SK-N-SH (cell line): ENCODE measurements around the gene ZIC1. TPM values are rescaled to one million over a fixed set of nuclear protein-coding genes. Genes with fewer than 3 reads are reported as not detected.

Experiments used
- CTCF ChIA-PET: fragments of 300-600, 350-600 bp; formaldehyde crosslinking; extraction: SDS; loops from one replicate; lab custom pipeline; 2021; lab: Yijun Ruan, JAX
- POLR2A ChIA-PET: fragments of 350-600 bp; sonication (Branson Sonifier 250); formaldehyde crosslinking; extraction: SDS; loops from one replicate; lab custom pipeline; 2020; ENCODE audit warnings: antibody characterized with exemption, inconsistent platforms; lab: Yijun Ruan, JAX
- DNase-seq: peaks from one replicate; pipeline ENCODE4 v3.0.0; 2012
- H2AFZ ChIP-seq: fragments of 200-600 bp; sonication (generic); 2 replicates; pipeline ENCODE4 v1.8.1; 2016; ENCODE audit warnings: antibody characterized with exemption, mild to moderate bottlenecking, low read depth
- H3F3A ChIP-seq: fragments of 200-600 bp; sonication (generic); replicated peaks from 2 replicates; pipeline ENCODE3; 2016; ENCODE audit warnings: antibody characterized with exemption, mild to moderate bottlenecking; ENCODE audit not compliant: insufficient read depth
- H3K27ac ChIP-seq, 2 experiments: fragments of 200-500 bp in 1 of 2; fragments of 200-600 bp in 1 of 2; sonication (Bioruptor generic) in 1 of 2; sonication (generic), shearing (Covaris generic) in 1 of 2; 2 replicates each; pipeline versions ENCODE4 v1.5.1 to v1.6.1; 2014 to 2016; ENCODE audit warnings: low read depth in 2 of 2, inconsistent platforms in 1 of 2, low read length in 1 of 2, mild to moderate bottlenecking in 1 of 2, mixed read lengths in 1 of 2
- H3K27me3 ChIP-seq: fragments of 200-600 bp; sonication (generic), shearing (Covaris generic); 2 replicates; pipeline ENCODE4 v1.6.1; 2016; ENCODE audit warnings: mixed run types; ENCODE audit not compliant: insufficient read depth
- H3K36me3 ChIP-seq, 2 experiments: fragments of 200-500 bp in 1 of 2; fragments of 200-600 bp in 1 of 2; sonication (Bioruptor generic) in 1 of 2; sonication (generic) in 1 of 2; replicated peaks in 1 of 2; 2 replicates each; pipeline versions ENCODE3 to v1.5.1; 2014 to 2016; ENCODE audit warnings: low read length in 1 of 2, mild to moderate bottlenecking in 1 of 2; ENCODE audit not compliant: insufficient read depth in 2 of 2, control insufficient read depth in 1 of 2
- H3K4me1 ChIP-seq, 2 experiments: fragments of 200-500 bp in 1 of 2; fragments of 200-600 bp in 1 of 2; sonication (Bioruptor generic) in 1 of 2; sonication (generic), shearing (Covaris generic) in 1 of 2; 2 replicates each; pipeline versions ENCODE4 v1.5.1 to v1.6.1; 2014 to 2016; ENCODE audit warnings: low read depth in 1 of 2, low read length in 1 of 2, mixed run types in 1 of 2; ENCODE audit not compliant: insufficient read depth in 2 of 2, control insufficient read depth in 1 of 2
- H3K4me2 ChIP-seq: fragments of 200-600 bp; sonication (generic), shearing (Covaris generic); 2 replicates; pipeline ENCODE4 v1.6.1; 2017; ENCODE audit warnings: mixed run types
- H3K4me3 ChIP-seq, 2 experiments: fragments of 200-500 bp in 1 of 2; fragments of 200-600 bp in 1 of 2; sonication (Bioruptor generic) in 1 of 2; sonication (generic), shearing (Covaris generic) in 1 of 2; 2 replicates each; pipeline versions ENCODE4 v1.5.1 to v1.8.1; 2014 to 2016; ENCODE audit warnings: low read depth in 2 of 2, inconsistent platforms in 1 of 2, low read length in 1 of 2, mild to moderate bottlenecking in 1 of 2, mixed read lengths in 1 of 2, moderate library complexity in 1 of 2
- H3K79me2 ChIP-seq: fragments of 200-600 bp; sonication (generic); 2 replicates; pipeline ENCODE4 v1.8.1; 2017; ENCODE audit warnings: mild to moderate bottlenecking; ENCODE audit not compliant: insufficient read depth
- H3K9ac ChIP-seq: fragments of 200-600 bp; sonication (generic); 2 replicates; pipeline ENCODE4 v1.6.1; 2017; ENCODE audit warnings: mixed run types
- H3K9me2 ChIP-seq: fragments of 200-600 bp; sonication (generic); 2 replicates; pipeline ENCODE4 v1.6.1; 2017; ENCODE audit warnings: mixed run types
- H3K9me3 ChIP-seq: fragments of 200-600 bp; sonication (generic); 2 replicates; pipeline ENCODE4 v1.6.1; 2017; ENCODE audit warnings: mixed run types, mild to moderate bottlenecking, moderate library complexity
- H4K20me1 ChIP-seq: fragments of 200-600 bp; sonication (generic); 2 replicates; pipeline ENCODE4 v1.6.1; 2017; ENCODE audit warnings: mild to moderate bottlenecking, mixed run types; ENCODE audit not compliant: insufficient read depth
- CTCF ChIP-seq: fragments of 200-600 bp; sonication (generic); IDR thresholded peaks from 2 replicates; pipeline ENCODE4 v1.6.1; 2017; ENCODE audit warnings: antibody characterized with exemption, mild to moderate bottlenecking, moderate library complexity
- ELF1 ChIP-seq: IDR thresholded peaks from 2 replicates; pipeline ENCODE4 v1.4.0; 2012
- GABPA ChIP-seq: IDR thresholded peaks from 2 replicates; pipeline ENCODE4 v1.4.0; 2012; ENCODE audit warnings: low read depth, mild to moderate bottlenecking
- GATA2 ChIP-seq: sonication (generic); formaldehyde crosslinking; IDR thresholded peaks from 2 replicates; pipeline ENCODE4 v1.5.0; 2020; ENCODE audit warnings: mild to moderate bottlenecking, missing genetic modification reagents
- MEF2A ChIP-seq: IDR thresholded peaks from 2 replicates; pipeline ENCODE4 v1.4.0; 2012; ENCODE audit warnings: low read depth, borderline replicate concordance
- NRF1 ChIP-seq: IDR thresholded peaks from 2 replicates; pipeline ENCODE4 v1.6.1; 2012; ENCODE audit warnings: low read depth, mild to moderate bottlenecking, low read length
- PBX3 ChIP-seq: IDR thresholded peaks from 2 replicates; pipeline ENCODE4; 2012
- RAD21 ChIP-seq: IDR thresholded peaks from 2 replicates; pipeline ENCODE4 v1.6.1; 2012; ENCODE audit warnings: mild to moderate bottlenecking, low read length
- RCOR1 ChIP-seq: fragments of 150-350 bp; IDR thresholded peaks from 2 replicates; pipeline ENCODE4 v1.6.1; 2017; ENCODE audit warnings: antibody characterized with exemption, low read length
- RXRA ChIP-seq: IDR thresholded peaks from 2 replicates; pipeline ENCODE4 v1.4.0; 2012; ENCODE audit warnings: low read depth, mild to moderate bottlenecking, borderline replicate concordance
- TAF1 ChIP-seq: IDR thresholded peaks from 2 replicates; pipeline ENCODE4 v1.6.1; 2012; ENCODE audit warnings: low read depth, mild to moderate bottlenecking, low read length, moderate library complexity, borderline replicate concordance
- USF1 ChIP-seq: IDR thresholded peaks from 2 replicates; pipeline ENCODE4 v1.4.0; 2012; ENCODE audit warnings: low read depth, borderline replicate concordance
- USF2 ChIP-seq: fragments of 150-350 bp; IDR thresholded peaks from 2 replicates; pipeline ENCODE4 v1.6.1; 2017; ENCODE audit warnings: antibody characterized with exemption, low read length, low read depth, borderline replicate concordance
- YY1 ChIP-seq: IDR thresholded peaks from 2 replicates; pipeline ENCODE4 v1.4.0; 2012; ENCODE audit warnings: low read depth, mild to moderate bottlenecking
- WGBS: methylation state at CpG from one replicate; pipeline ENCODE4 v1.1.6; 2017; ENCODE audit warnings: low lambda C conversion rate; 5-methylcytosine and 5-hydroxymethylcytosine counted together
- polyA plus RNA-seq, 3 experiments: library from polyadenylated mRNA; depleted of rRNA; stranded (reverse); fragments of >200 nt; gene quantifications; 2 replicates each; pipeline ENCODE4 v1.2.3, GENCODE V29; 2012

The ZIC1 gene
- polyA plus RNA-seq, 1 of the 3 experiments (the other 2 are of a cell fraction): 16.7 TPM

DNA sequence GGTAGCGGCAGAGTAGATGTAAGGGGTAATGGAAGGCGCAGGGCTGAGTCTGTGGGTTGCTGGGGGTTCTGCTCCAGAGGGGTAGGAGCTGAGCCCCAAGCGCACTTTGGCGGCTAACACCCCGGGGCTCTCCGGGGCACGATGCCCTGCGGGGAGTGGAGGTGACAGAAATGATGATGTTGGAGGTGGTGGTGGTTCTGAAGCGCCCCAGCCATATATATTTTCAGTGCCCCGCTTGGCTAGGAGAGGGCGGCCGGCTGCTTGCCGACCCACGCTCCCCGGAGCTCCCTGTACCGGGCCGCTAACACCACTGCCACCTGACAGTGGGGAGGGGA is 12.5 kb upstream of the ZIC1 start:
- H3K9me3 ChIP-seq: no peaks in the 10 kb centered on the region
- 71% methylated on average over 17 of the region's 17 CpGs for WGBS
- ChIA-PET CTCF (no interaction called here), POLR2A (no interaction called here)
- no peak for DNase-seq
- H3K9ac ChIP-seq: no peak overlapping the region
- no peak overlapping the region for H2AFZ ChIP-seq
- peaks cover 0 to 2% of the 10 kb centered on the region in 2 experiments; a peak in 1 of 4 replicates for H3K4me1 ChIP-seq
- H3K9me2 ChIP-seq: no peaks in the 10 kb centered on the region
- no peak overlapping the region for H3K4me3 ChIP-seq
- no peak overlapping the region for H3K27ac ChIP-seq
- H3K79me2 ChIP-seq: peaks cover 31% of the 10 kb centered on the region; the same call in 1 of the 2 replicates
- peaks cover 26% of the 10 kb centered on the region; the same call in 1 of the 2 replicates for H3K27me3 ChIP-seq
- no peak for TF ChIP-seq NRF1
- TF ChIP-seq, all 33 proteins: peak for 0
- H4K20me1 ChIP-seq: no peaks in the 10 kb centered on the region
- no peaks in the 10 kb centered on the region for H3K36me3 ChIP-seq
- H3F3A ChIP-seq: no peaks in the 10 kb centered on the region
- H3K4me2 ChIP-seq: no peak overlapping the region

GRCh38 chr3:147397155-147397874 is 11.8 kb upstream of the ZIC1 start:
- H3K4me2 ChIP-seq: no peak overlapping the region
- H3K27ac ChIP-seq: no peak overlapping the region
- TF ChIP-seq RAD21: no peak
- no peaks in the 10 kb centered on the region for H3K36me3 ChIP-seq
- H3K79me2 ChIP-seq: peaks cover 31% of the 10 kb centered on the region; the same call in 1 of the 2 replicates
- no peak overlapping the region for H2AFZ ChIP-seq
- no peak overlapping the region for H3K4me3 ChIP-seq
- no peaks in the 10 kb centered on the region; a peak in 1 of 4 replicates for H3K4me1 ChIP-seq
- H3K9ac ChIP-seq: no peak overlapping the region
- DNase-seq: no peak
- peaks cover 29% of the 10 kb centered on the region; the same call in 1 of the 2 replicates for H3K27me3 ChIP-seq
- WGBS: 48% methylated on average over 34 of the region's 34 CpGs
- H4K20me1 ChIP-seq: no peaks in the 10 kb centered on the region
- ChIA-PET POLR2A (no interaction called here), CTCF (interaction anchor here (0.9 to 1.0 kb wide), 2 partner anchors 24 to 40 kb away, joined by 3 to 4 read pairs; no protein-coding TSS in a partner anchor)
- H3K9me3 ChIP-seq: no peaks in the 10 kb centered on the region
- H3F3A ChIP-seq: no peaks in the 10 kb centered on the region
- H3K9me2 ChIP-seq: no peaks in the 10 kb centered on the region

DNA sequence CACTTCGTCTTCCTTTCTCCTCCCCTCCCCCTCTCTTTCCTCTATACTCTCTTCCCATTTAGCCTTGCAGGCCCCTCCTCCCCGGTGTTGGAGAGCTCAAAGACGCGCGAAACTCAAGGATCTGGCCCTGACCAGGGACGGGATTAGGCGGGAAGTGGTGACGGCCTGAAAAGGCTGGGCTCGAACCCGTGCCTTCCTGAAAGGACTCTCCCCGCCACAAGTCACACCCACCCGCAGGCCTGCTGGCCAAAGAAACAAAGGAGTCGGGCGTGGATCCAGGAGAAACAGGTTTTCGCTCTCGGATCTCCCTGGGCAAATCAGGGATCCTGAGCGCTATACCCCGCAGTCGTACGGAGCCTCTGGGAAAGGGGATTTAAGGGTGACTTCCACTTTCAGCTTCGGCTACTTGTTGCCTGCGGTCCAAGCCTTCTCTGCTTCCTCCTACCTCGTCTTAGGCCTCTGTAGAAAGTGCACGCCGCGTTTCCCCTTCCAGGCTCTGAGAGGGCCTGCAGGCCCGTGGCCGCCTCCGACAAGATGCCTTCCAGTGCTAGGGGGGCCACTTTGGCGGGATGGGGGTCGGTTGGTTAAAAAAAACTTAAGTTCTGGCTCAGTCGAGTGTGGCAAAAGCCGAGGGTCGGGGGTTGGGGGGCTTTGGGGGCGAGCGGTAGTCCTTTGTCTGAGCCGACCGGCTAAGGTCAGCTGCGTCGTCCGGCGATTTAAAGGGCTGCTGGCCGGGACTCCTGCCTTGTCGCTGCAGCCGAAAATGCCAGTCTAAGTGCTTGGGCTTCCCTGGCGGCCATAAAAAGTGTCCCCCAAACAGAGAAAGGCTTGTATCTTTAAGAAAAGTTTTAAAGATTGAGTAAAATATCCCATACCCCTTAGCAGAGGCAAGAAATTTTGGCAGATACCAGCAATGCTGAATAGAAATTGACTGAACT is 11.0 kb upstream of the ZIC1 start:
- DNase-seq: no peak
- H3K36me3 ChIP-seq: no peaks in the 10 kb centered on the region
- ChIA-PET POLR2A (no interaction called here), CTCF (interaction anchor here (0.9 to 1.0 kb wide), 2 partner anchors 25 to 41 kb away, joined by 3 to 4 read pairs; no protein-coding TSS in a partner anchor)
- no peaks in the 10 kb centered on the region for H3F3A ChIP-seq
- H4K20me1 ChIP-seq: no peaks in the 10 kb centered on the region
- no peaks in the 10 kb centered on the region for H3K9me2 ChIP-seq
- peaks cover 31% of the 10 kb centered on the region; the same call in 1 of the 2 replicates for H3K79me2 ChIP-seq
- H3K4me1 ChIP-seq: no peaks in the 10 kb centered on the region; a peak in 1 of 4 replicates
- H3K27me3 ChIP-seq: peaks cover 28% of the 10 kb centered on the region; the same call in 1 of the 2 replicates
- no peak overlapping the region for H3K4me2 ChIP-seq
- H3K9ac ChIP-seq: no peak overlapping the region
- no peaks in the 10 kb centered on the region for H3K9me3 ChIP-seq
- H3K27ac ChIP-seq: no peak overlapping the region
- no peak overlapping the region for H2AFZ ChIP-seq
- H3K4me3 ChIP-seq: no peak overlapping the region
- WGBS: 67% methylated on average over 42 of the region's 46 CpGs
- TF ChIP-seq YY1 (no peak), RXRA (no peak), PBX3 (no peak), TAF1 (no peak), USF2 (no peak), GATA2 (no peak), USF1 (no peak), MEF2A (no peak), GABPA (no peak), CTCF (no peak), RCOR1 (no peak), ELF1 (no peak)
